Astrocyte (in vitro differentiated cells and primary cell): ENCODE results near the gene MAIP1. TPM values are rescaled to one million over a fixed set of nuclear protein-coding genes. Genes with fewer than 3 reads are reported as not detected.

Source experiments
- DNase-seq: peaks from one replicate; pipeline ENCODE4 v3.0.0-alpha.2; 2010; ENCODE audit warnings: low read depth
- FAIRE-seq: peaks from 2 replicates; lab custom pipeline; 2011; peaks lifted over from hg19 to GRCh38; lab: Jason Lieb, UNC
- H2AFZ ChIP-seq: 2 replicates; pipeline ENCODE4 v1.6.0; 2012; ENCODE audit warnings: low read depth, low read length, inconsistent platforms
- H3K27ac ChIP-seq: 2 replicates; pipeline ENCODE4 v1.5.1; 2011; ENCODE audit warnings: low read depth, low read length, inconsistent platforms
- H3K27me3 ChIP-seq: 2 replicates; pipeline ENCODE4 v1.6.0; 2011; ENCODE audit warnings: low read length, inconsistent platforms; ENCODE audit not compliant: insufficient read depth
- H3K36me3 ChIP-seq: 2 replicates; pipeline ENCODE4 v1.5.1; 2011; ENCODE audit warnings: low read length, inconsistent platforms; ENCODE audit not compliant: insufficient read depth
- H3K4me1 ChIP-seq: 2 replicates; pipeline ENCODE4 v1.5.1; 2011; ENCODE audit warnings: low read length, inconsistent platforms; ENCODE audit not compliant: insufficient read depth
- H3K4me2 ChIP-seq: 2 replicates; pipeline ENCODE4 v1.6.0; 2012; ENCODE audit warnings: low read length, inconsistent platforms
- H3K4me3 ChIP-seq: 2 replicates; pipeline ENCODE4 v1.5.1; 2011; ENCODE audit warnings: low read depth, mild to moderate bottlenecking, low read length, inconsistent platforms; ENCODE audit not compliant: insufficient read depth
- H3K79me2 ChIP-seq: 2 replicates; pipeline ENCODE4 v1.6.0; 2012; ENCODE audit warnings: mild to moderate bottlenecking, low read length, inconsistent platforms; ENCODE audit not compliant: insufficient read depth
- H3K9ac ChIP-seq: 2 replicates; pipeline ENCODE4 v1.6.0; 2012; ENCODE audit warnings: mild to moderate bottlenecking, low read length, inconsistent platforms
- H3K9me3 ChIP-seq: 2 replicates; pipeline ENCODE4 v1.5.1; 2012; ENCODE audit warnings: low read depth, mild to moderate bottlenecking, low read length, inconsistent platforms; ENCODE audit not compliant: insufficient read depth
- H4K20me1 ChIP-seq: 2 replicates; pipeline ENCODE4 v1.6.0; 2012; ENCODE audit warnings: low read length, inconsistent platforms; ENCODE audit not compliant: insufficient read depth
- H3K27ac Mint-ChIP-seq: one replicate; pipeline ENCODE4 v1.8.0; 2021; ENCODE audit warnings: mild to moderate bottlenecking, mixed read lengths; ENCODE audit not compliant: unreplicated experiment
- H3K27me3 Mint-ChIP-seq: one replicate; pipeline ENCODE4 v1.8.0; 2021; ENCODE audit warnings: low read depth, mixed read lengths; ENCODE audit not compliant: unreplicated experiment
- H3K36me3 Mint-ChIP-seq: one replicate; pipeline ENCODE4 v1.8.0; 2021; ENCODE audit warnings: low read depth, mixed read lengths; ENCODE audit not compliant: unreplicated experiment
- H3K4me1 Mint-ChIP-seq: one replicate; pipeline ENCODE4 v1.8.0; 2021; ENCODE audit warnings: low read depth, mixed read lengths; ENCODE audit not compliant: unreplicated experiment
- H3K4me3 Mint-ChIP-seq: one replicate; pipeline ENCODE4 v1.8.0; 2021; ENCODE audit warnings: mild to moderate bottlenecking, moderate library complexity, mixed read lengths; ENCODE audit not compliant: unreplicated experiment
- H3K9me3 Mint-ChIP-seq: one replicate; pipeline ENCODE4 v1.8.0; 2021; ENCODE audit warnings: mild to moderate bottlenecking, mixed read lengths; ENCODE audit not compliant: unreplicated experiment
- CTCF ChIP-seq: IDR thresholded peaks from 2 replicates; pipeline ENCODE4 v1.5.1; 2011; ENCODE audit warnings: low read depth, mild to moderate bottlenecking, inconsistent platforms, low read length, moderate library complexity; ENCODE audit not compliant: insufficient read depth
- EZH2 ChIP-seq: IDR thresholded peaks from 2 replicates; pipeline ENCODE4 v1.6.1; 2012; ENCODE audit warnings: mild to moderate bottlenecking, low read length, inconsistent platforms; ENCODE audit not compliant: insufficient read depth
- total RNA-seq: library from RNA; stranded (reverse); gene quantifications from 2 replicates; pipeline ENCODE4 v1.2.1, GENCODE V29; 2021

Gene MAIP1
- total RNA-seq, 1 donor from 2014 or later: 24.4 TPM

DNA sequence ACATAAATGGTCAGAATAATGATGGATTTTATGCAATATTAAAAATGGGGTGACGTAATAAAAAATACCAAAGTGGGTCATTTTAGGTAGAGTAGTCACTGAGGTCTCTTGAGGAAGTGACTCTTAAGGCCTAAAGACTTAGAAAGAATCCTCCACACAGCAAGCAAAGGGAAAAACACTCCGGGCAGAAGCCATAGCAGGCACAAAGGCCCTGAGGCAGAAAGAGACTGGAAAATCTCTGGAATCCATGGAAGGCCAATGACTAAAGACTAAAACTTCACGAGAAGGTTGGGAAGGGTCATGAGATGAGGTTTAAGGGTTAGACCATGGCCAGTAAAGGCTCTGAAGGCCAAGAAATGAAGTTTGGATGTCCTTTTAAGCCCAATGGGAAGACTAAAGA, 36.9 kb downstream of the MAIP1 start:
- Histone ChIP-seq H3K27ac (no peak overlapping the region), H3K4me1 (no peaks in the 10 kb centered on the region), H3K4me3 (no peak overlapping the region), H4K20me1 (no peaks in the 10 kb centered on the region), H3K9me3 (no peaks in the 10 kb centered on the region), H3K4me2 (no peak overlapping the region), H3K36me3 (no peaks in the 10 kb centered on the region), H3K27me3 (no peaks in the 10 kb centered on the region), H3K9ac (no peak overlapping the region), H3K79me2 (no peaks in the 10 kb centered on the region), H2AFZ (no peak overlapping the region)
- no peak for DNase-seq
- no peak overlapping the region for H3K27ac Mint-ChIP-seq
- no peaks in the 10 kb centered on the region for H3K4me1 Mint-ChIP-seq
- TF ChIP-seq CTCF (no peak), EZH2 (no peak)
- H3K9me3 Mint-ChIP-seq: no peaks in the 10 kb centered on the region
- no peak for FAIRE-seq
- no peak overlapping the region for H3K4me3 Mint-ChIP-seq
- no peaks in the 10 kb centered on the region for H3K36me3 Mint-ChIP-seq
- H3K27me3 Mint-ChIP-seq: peaks cover 4% of the 10 kb centered on the region

GRCh38 chr2:199994371-199994770, 39.0 kb downstream of the MAIP1 start:
- H3K9me3 ChIP-seq: no peaks in the 10 kb centered on the region
- no peak overlapping the region for H3K27ac ChIP-seq
- no peak for FAIRE-seq
- H3K36me3 ChIP-seq: no peaks in the 10 kb centered on the region
- Mint-ChIP-seq H3K4me3 (no peak overlapping the region), H3K9me3 (no peaks in the 10 kb centered on the region), H3K27me3 (peaks cover 4% of the 10 kb centered on the region), H3K27ac (no peak overlapping the region), H3K36me3 (no peaks in the 10 kb centered on the region), H3K4me1 (no peaks in the 10 kb centered on the region)
- no peak overlapping the region for H3K9ac ChIP-seq
- H2AFZ ChIP-seq: no peak overlapping the region
- TF ChIP-seq EZH2 (no peak), CTCF (no peak)
- no peaks in the 10 kb centered on the region for H4K20me1 ChIP-seq
- H3K4me1 ChIP-seq: no peaks in the 10 kb centered on the region
- no peaks in the 10 kb centered on the region for H3K27me3 ChIP-seq
- no peak overlapping the region for H3K4me3 ChIP-seq
- H3K79me2 ChIP-seq: no peaks in the 10 kb centered on the region
- H3K4me2 ChIP-seq: no peak overlapping the region
- DNase-seq: no peak

DNA sequence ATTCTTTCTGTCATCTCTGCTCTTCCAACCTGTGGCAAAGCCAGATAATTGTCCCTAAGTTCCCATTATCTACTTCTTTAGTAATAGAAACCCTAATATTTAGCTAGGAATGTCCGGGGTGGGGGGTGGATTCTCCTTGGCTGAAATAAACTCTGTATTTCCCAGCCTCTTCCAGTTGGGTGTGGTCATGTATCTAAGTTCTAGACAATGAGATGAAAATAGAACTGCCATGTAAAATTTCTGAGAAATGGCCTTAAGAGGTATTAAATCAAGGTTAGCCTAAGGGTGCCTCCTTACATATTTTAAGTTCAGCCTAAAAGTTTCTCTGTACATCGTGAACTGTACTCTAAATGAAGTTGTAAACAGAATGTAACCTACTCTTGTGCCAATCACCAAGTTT, 39.5 kb downstream of the MAIP1 start:
- no peak for FAIRE-seq
- no peak overlapping the region for H2AFZ ChIP-seq

More for the DNA sequence above, 39.5 kb downstream of the MAIP1 start:
- H3K27ac Mint-ChIP-seq: no peak overlapping the region
- Histone ChIP-seq H3K79me2 (no peaks in the 10 kb centered on the region), H3K9ac (no peak overlapping the region), H3K4me3 (no peak overlapping the region), H3K27me3 (no peaks in the 10 kb centered on the region), H3K4me1 (no peaks in the 10 kb centered on the region), H3K36me3 (no peaks in the 10 kb centered on the region), H3K4me2 (no peak overlapping the region), H3K9me3 (no peaks in the 10 kb centered on the region), H4K20me1 (no peaks in the 10 kb centered on the region), H3K27ac (no peak overlapping the region)
- H3K27me3 Mint-ChIP-seq: peaks cover 4% of the 10 kb centered on the region
- no peaks in the 10 kb centered on the region for H3K4me1 Mint-ChIP-seq
- TF ChIP-seq CTCF (no peak), EZH2 (no peak)
- H3K9me3 Mint-ChIP-seq: no peaks in the 10 kb centered on the region
- no peaks in the 10 kb centered on the region for H3K36me3 Mint-ChIP-seq
- DNase-seq: no peak
- no peak overlapping the region for H3K4me3 Mint-ChIP-seq
